Astrocyte of the spinal cord (primary cell): ENCODE results near the gene ORM2.

Experiments
- DNase-seq: peaks from one replicate; pipeline ENCODE4 v3.0.0; 2011; ENCODE audit warnings: low read depth, low spot score
- H3K4me3 ChIP-seq: 2 replicates; pipeline ENCODE4 v1.5.1; 2011; ENCODE audit warnings: low read depth, mild to moderate bottlenecking, low read length, moderate library complexity
- CTCF ChIP-seq: IDR thresholded peaks from 2 replicates; pipeline ENCODE4 v1.5.1; 2012; ENCODE audit warnings: low read depth, mild to moderate bottlenecking, low read length, inconsistent platforms
- in situ Hi-C: cut with HindIII; loops from 2 replicates; pipeline ENCODE4 v1.10.0; 2017; ENCODE audit warnings: low sequenced_read_pairs

ORM2 gene

GRCh38 chr9:114338187-114338586, 8.5 kb downstream of the ORM2 start:
- H3K4me3 ChIP-seq = no peak overlapping the region
- in situ Hi-C loops = no loop called here
- no peak for DNase-seq
- no peak for TF ChIP-seq CTCF

- no peak overlapping the region for H3K4me3 ChIP-seq
- in situ Hi-C loops = no loop called here
- peak; percentile 33 for DNase-seq
- peak; percentile 93 for TF ChIP-seq CTCF
These were observed 9.7 kb downstream of the ORM2 start for GRCh38 chr9:114339130-114339908.

GRCh38 chr9:114341152-114341830, 11.6 kb downstream of the ORM2 start:
- DNase-seq = no peak
- in situ Hi-C loops = no loop called here
- H3K4me3 ChIP-seq = no peak overlapping the region
- no peak for TF ChIP-seq CTCF

- no peak overlapping the region for H3K4me3 ChIP-seq
- in situ Hi-C loops = no loop called here
- no peak for DNase-seq
- no peak for TF ChIP-seq CTCF
These were observed 12.3 kb downstream of the ORM2 start for GRCh38 chr9:114341991-114342390.

- H3K4me3 ChIP-seq = no peak overlapping the region
- in situ Hi-C loops = no loop called here
- no peak for TF ChIP-seq CTCF
- DNase-seq = no peak
These were observed 13.2 kb downstream of the ORM2 start for GRCh38 chr9:114342755-114343440.

- no peak for DNase-seq
- no peak for TF ChIP-seq CTCF
- no peak overlapping the region for H3K4me3 ChIP-seq
- in situ Hi-C loops = no loop called here
These were observed 14.0 kb downstream of the ORM2 start for GRCh38 chr9:114343471-114344187.
